ENCODE measurements around the gene PTDSS2.

PTDSS2 gene

DNA sequence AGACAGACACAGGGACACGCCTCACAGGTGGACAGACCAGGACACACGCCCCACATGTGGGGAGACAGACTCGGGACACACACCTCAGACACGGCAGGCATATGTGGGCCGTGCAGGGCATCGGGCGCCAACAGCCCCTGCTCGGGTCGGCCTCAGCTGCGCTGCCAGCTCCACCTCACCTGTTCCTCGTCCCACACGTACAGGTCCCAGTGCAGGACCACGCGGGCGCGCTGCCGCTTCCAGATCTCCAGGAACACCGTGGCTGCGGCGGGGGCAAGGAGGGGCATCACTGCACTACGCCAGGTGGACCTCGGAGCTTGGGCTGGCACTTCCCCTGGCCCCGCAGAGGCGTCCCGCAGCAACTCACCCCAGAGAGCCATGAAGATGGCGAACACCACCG lies 20.7 kb upstream of the PTDSS2 start:
- H3K36me3 ChIP-seq (ENCODE audit: control insufficient read depth, insufficient read depth, low read length), result peaks cover 3% of the 10 kb centered on the region; the same call in 1 of the 2 replicates
- H3K27me3 ChIP-seq (replicated peaks; ENCODE audit: control insufficient read depth, insufficient read depth, low read length), result no peaks in the 10 kb centered on the region
- no peak for DNase-seq (ENCODE audit: extremely low read depth, insufficient read length)
- H3K4me3 ChIP-seq (replicated peaks; ENCODE audit: low read depth, low read length), result no peak overlapping the region
- TF ChIP-seq, protein P1, sequence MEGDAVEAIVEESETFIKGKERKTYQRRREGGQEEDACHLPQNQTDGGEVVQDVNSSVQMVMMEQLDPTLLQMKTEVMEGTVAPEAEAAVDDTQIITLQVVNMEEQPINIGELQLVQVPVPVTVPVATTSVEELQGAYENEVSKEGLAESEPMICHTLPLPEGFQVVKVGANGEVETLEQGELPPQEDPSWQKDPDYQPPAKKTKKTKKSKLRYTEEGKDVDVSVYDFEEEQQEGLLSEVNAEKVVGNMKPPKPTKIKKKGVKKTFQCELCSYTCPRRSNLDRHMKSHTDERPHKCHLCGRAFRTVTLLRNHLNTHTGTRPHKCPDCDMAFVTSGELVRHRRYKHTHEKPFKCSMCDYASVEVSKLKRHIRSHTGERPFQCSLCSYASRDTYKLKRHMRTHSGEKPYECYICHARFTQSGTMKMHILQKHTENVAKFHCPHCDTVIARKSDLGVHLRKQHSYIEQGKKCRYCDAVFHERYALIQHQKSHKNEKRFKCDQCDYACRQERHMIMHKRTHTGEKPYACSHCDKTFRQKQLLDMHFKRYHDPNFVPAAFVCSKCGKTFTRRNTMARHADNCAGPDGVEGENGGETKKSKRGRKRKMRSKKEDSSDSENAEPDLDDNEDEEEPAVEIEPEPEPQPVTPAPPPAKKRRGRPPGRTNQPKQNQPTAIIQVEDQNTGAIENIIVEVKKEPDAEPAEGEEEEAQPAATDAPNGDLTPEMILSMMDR (IDR thresholded peaks at IDR 0.05; ENCODE audit: insufficient read depth, low read length, poor library complexity, severe bottlenecking), result no peak

- H3K4me3 ChIP-seq (replicated peaks; ENCODE audit: low read depth, low read length), result no peak overlapping the region
- TF ChIP-seq, protein P1 (IDR thresholded peaks at IDR 0.05; ENCODE audit: insufficient read depth, low read length, poor library complexity, severe bottlenecking), result no peak
- peaks cover 3% of the 10 kb centered on the region; the same call in 1 of the 2 replicates for H3K36me3 ChIP-seq (ENCODE audit: control insufficient read depth, insufficient read depth, low read length)
- DNase-seq (ENCODE audit: extremely low read depth, insufficient read length), result no peak
- no peaks in the 10 kb centered on the region for H3K27me3 ChIP-seq (replicated peaks; ENCODE audit: control insufficient read depth, insufficient read depth, low read length)
These were observed 20.1 kb upstream of the PTDSS2 start for GRCh38 chr11:429931-430456.

DNA sequence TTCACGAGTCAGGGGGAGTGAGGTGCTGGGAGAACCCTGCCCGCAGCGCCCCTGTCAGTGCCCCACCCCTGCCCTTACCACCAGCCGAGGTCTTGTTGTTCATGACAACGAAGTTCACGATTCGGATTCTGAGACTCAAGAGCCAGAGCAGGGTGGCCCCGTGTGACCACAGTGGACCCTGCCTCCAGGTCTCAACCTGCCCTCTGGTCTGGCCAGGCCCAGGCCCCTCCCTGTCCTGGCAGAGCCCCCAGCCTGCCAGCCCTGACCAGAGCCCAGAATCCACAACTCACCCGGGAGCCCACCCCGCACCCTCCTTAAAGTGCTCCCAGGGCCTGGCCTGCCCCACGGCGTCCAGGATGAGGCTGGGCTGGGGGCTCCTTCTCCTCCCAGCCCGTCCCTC lies 18.2 kb upstream of the PTDSS2 start:
- Histone ChIP-seq H3K36me3 (ENCODE audit: control insufficient read depth, insufficient read depth, low read length) (peaks cover 3% of the 10 kb centered on the region; the same call in 1 of the 2 replicates), H3K4me3 (replicated peaks; ENCODE audit: low read depth, low read length) (no peak overlapping the region), H3K27me3 (replicated peaks; ENCODE audit: control insufficient read depth, insufficient read depth, low read length) (no peaks in the 10 kb centered on the region)
- TF ChIP-seq, protein P1 (IDR thresholded peaks at IDR 0.05; ENCODE audit: insufficient read depth, low read length, poor library complexity, severe bottlenecking), result no peak
- no peak for DNase-seq (ENCODE audit: extremely low read depth, insufficient read length)

- no peak for DNase-seq (ENCODE audit: extremely low read depth, insufficient read length)
- Histone ChIP-seq H3K36me3 (ENCODE audit: control insufficient read depth, insufficient read depth, low read length) (peaks cover under 1% of the 10 kb centered on the region; the same call in 1 of the 2 replicates), H3K27me3 (replicated peaks; ENCODE audit: control insufficient read depth, insufficient read depth, low read length) (no peaks in the 10 kb centered on the region), H3K4me3 (replicated peaks; ENCODE audit: low read depth, low read length) (no peak overlapping the region)
- TF ChIP-seq, protein P1 (IDR thresholded peaks at IDR 0.05; ENCODE audit: insufficient read depth, low read length, poor library complexity, severe bottlenecking), result no peak
These were observed 17.5 kb upstream of the PTDSS2 start for GRCh38 chr11:432501-433100.

- no peak for DNase-seq (ENCODE audit: extremely low read depth, insufficient read length)
- no peak overlapping the region for H3K4me3 ChIP-seq (replicated peaks; ENCODE audit: low read depth, low read length)
- H3K27me3 ChIP-seq (replicated peaks; ENCODE audit: control insufficient read depth, insufficient read depth, low read length), result no peaks in the 10 kb centered on the region
- TF ChIP-seq, protein P1 (IDR thresholded peaks at IDR 0.05; ENCODE audit: insufficient read depth, low read length, poor library complexity, severe bottlenecking), result no peak
- H3K36me3 ChIP-seq (ENCODE audit: control insufficient read depth, insufficient read depth, low read length), result no peaks in the 10 kb centered on the region; the same call in 1 of the 2 replicates
These were observed 17.0 kb upstream of the PTDSS2 start for GRCh38 chr11:433111-433510.
